ENCODE results near the gene JMJD8.

Gene JMJD8

DNA sequence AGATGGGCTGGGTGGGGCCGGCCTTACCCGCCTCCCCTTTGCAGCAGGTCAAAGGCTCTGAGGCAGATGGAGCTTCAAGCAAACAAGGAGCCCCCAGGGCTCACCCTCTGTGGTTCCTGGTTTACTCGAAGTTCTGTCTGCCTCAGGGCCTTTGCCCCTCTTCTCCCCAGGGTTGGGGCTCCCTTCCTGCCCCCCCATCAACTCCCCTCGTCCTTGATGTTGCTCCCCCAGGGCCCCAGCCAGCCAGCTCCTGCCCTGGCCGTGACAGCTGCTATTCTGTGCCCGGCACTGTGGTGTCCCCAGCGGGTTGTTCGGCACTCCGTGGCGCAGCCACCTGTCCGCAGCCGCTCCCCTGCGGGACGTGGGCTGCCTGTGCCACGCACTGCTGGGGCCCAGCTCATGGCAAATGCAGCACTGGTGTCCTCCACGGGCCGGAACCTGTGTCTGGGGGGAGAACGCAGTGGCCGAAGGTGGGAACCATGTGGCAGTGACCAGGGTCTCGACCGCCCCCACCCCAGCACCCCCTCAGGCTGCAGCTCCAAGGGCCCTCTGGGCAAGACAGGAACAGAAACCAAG lies 26.5 kb upstream of the JMJD8 start:
- no peak for DNase-seq (ENCODE audit: extremely low read depth, low read depth)
- no peak for TF ChIP-seq CTCF (IDR thresholded peaks at IDR 0.05; ENCODE audit: low read depth, low read length)

DNA sequence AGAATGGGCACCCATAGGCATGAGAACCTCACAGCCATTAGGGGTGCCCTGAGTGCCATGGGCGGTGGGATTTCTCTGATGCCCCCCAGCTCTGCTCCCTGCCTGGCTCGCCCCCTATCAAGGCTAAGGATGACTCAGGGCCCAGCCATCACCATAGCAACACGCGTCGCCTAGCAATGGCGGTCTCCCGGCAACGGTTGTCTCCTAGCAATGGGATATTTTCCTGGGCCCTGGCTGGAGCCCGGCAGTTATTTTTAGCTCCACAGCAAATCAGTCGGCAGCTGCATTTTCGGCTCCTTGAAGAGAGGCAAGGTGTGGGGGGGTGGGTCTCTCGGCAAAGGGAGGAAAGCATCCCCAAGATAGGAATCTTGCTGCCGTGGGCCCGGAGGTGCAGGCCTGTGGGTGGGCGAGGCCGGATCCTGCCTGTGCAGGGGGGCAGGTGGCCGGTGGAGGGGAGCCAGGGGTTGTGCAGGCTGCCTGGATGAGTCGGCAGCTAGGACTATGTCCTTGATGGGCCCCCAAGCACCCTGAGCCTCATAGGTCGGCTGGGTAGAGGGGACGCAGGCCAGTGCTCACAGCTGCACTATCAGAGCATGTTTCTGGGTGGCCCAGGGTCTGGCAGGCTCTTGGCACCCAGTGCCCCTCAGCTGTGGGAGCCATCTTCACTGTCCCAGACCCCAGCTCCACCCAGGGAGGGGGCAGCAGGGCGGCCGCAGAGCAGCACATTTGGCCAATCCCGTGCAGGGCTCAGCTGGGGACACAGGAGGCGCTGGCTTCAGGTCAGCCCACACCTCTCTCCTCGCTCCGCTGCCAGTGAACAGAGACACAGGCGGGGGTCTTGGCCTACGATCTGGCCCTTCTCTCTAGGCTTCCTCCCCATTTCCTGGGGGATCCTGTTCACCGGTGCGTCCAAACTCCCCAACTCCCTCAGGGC lies 25.7 kb upstream of the JMJD8 start:
- TF ChIP-seq CTCF (IDR thresholded peaks at IDR 0.05; ENCODE audit: low read depth, low read length): no peak
- no peak for DNase-seq (ENCODE audit: extremely low read depth, low read depth)

- no peak for TF ChIP-seq CTCF (IDR thresholded peaks at IDR 0.05; ENCODE audit: low read depth, low read length)
- no peak for DNase-seq (ENCODE audit: extremely low read depth, low read depth)
Observed at GRCh38 chr16:708959-709358, 24.8 kb upstream of the JMJD8 start.

DNA sequence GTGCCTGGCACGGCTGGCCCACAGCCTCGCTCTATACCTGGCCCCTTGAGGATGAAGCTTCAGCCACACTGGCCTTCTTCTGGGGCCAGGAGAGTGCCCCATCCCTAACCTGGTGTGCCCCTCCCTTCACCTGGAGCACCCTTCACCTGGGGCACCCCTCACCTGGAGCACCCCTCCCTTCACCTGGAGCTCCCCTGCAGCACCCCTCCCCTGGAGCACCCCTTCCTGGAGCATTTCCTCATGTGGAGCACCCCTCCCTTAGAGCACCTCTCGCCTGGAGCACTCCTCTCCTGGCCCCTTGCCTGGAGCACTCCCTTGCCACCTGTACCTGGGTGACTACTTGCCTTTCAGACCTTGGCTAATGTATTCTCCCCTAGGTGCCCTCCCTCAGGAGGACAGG lies 23.9 kb upstream of the JMJD8 start:
- no peak for DNase-seq (ENCODE audit: extremely low read depth, low read depth)
- TF ChIP-seq CTCF (IDR thresholded peaks at IDR 0.05; ENCODE audit: low read depth, low read length): no peak

- TF ChIP-seq CTCF (IDR thresholded peaks at IDR 0.05; ENCODE audit: low read depth, low read length): no peak
- DNase-seq (ENCODE audit: extremely low read depth, low read depth): no peak
Observed at GRCh38 chr16:707062-707538, 23.0 kb upstream of the JMJD8 start.

DNA sequence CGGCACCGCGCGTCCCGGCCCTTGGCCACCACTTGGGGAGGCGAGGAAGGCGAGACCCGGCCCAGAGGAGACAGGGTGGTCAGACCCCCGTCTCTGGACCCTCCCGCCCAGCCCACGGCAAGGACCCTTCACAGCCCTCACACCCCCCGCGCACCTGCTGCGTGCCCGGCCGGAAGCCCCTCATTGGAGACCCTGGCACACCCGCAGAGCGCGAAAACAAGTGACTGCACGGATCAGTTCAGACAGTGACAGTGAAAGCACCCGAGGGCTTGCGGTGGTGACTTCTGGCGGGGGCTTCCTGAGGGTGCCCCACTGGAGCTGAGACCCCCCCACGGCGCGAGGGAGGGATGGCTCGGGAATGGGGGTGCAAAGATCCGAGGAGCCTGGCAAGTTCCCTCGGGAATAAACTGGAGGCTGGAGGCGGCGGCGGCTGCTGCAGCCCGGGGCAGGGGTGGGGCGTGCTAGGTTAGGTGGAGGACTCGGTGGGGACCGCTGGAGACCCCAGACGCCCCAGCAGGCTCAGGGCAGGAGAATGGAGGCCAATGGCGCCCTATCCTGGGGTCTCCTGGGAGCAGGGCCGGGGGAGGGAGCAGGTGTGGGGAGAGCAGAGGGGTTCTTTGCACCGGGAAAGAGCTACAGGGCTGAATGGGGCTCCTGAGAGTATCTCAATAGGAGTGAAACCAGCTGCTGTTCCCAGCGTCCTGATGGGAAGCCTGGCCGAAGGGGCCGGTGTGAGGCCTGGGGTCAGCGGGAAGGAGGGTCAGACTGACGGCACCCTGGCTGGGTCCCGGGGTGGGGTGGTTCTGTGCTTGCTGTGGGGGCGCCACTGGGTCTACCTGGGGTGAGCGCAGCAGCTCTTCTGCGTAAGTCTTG lies 22.3 kb upstream of the JMJD8 start:
- DNase-seq (ENCODE audit: extremely low read depth, low read depth): no peak
- TF ChIP-seq CTCF (IDR thresholded peaks at IDR 0.05; ENCODE audit: low read depth, low read length): no peak

Data from AG09319 (cell line).